Measurements from ENCODE around the gene NOC4L.
A peak's percentile ranks its signal among the peaks of the same experiment; 100 is the strongest.

Gene NOC4L

DNA sequence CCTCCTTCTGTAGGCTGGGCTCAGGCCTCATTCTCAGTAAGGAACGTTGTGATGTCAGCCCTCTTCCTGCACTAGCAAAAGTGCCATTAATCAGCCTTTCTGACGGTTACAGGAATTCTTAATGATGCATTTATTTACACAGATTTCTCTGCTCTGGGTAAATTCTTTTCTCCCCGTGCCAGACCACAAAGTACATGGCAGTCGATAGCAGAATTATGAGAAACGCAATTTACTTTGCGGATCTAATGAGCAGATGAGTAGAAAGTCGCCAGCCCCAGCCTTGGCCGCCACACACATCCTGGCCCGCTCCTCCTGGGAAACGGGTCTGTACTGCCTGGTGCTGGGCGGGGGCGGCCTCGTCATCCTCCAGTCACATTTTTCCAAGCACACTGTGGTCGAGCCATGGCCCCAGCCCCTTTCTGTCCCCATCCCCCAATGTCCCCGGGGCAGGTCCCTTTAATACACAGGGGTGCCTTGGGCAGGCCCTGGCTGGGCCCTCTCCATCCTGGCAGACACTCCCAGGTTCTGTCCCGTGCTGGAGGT, 25.9 kb downstream of the NOC4L start:
- DNase-seq (ENCODE audit: low read depth) = peak; percentile 57

DNA sequence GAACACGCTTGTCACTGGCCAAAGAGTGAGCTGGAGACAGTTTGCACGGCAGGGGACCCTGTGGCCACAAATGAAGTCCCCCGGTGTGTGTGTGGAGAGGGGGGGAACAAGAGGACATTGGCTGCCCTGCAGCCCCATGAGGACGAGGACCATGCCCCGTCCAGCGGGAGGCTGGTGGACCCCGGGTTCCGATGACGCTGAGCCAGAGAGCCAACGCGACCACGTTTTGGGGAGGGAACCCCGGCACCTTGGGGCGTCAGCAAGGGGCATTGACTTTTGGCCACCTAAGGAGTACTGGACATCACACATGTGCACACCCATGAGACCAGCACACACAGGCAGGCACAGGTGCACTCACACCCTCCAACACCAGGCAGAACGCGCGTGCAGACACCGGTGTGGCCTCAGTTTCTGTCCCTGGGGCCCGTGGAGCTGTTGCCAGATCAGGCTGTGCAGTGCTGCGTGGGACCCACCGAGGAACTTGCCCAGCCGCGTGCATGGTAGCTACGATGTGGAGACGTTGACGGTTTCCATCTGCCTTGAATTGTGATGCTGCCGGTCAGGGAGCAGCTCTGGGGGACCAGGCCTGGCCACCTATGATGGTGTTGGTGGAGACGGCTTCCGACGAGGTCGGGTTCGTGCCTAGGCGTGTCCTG, 26.5 kb downstream of the NOC4L start:
- DNase-seq (ENCODE audit: low read depth) = no peak

DNA sequence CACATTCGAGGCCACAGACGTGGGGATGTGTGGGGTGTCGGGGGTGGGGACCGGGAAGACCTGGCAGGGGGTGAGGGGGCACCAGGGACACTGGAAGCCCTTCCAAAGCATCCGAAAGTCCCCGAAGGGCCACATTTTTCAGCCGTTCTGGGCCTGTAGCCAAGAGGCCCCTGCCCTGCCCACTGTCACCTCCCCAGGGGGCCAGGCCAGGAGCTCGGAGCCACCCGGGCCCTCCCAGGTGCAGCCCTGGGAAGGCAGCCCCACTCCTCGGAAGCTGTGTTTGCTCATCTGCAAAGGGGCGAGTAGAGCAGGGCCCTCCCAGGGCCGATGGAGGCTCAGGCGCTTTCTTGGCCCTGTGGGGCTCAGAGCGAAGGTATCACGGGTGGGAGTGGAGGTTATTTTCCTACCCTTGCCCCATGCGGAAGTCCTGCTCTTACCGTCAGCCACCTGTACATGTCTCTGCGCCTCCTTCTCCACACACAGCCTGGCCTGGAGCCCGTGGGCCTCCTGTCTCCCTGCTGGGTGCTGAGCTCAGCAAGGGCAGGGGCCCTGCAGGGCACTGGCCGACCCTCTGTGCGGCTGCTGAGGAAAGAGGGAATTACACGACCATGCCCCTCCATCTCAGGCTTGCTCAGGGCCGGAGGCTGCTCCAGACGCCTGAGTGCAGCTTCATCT, 27.2 kb downstream of the NOC4L start:
- DNase-seq (ENCODE audit: low read depth) = no peak

DNA sequence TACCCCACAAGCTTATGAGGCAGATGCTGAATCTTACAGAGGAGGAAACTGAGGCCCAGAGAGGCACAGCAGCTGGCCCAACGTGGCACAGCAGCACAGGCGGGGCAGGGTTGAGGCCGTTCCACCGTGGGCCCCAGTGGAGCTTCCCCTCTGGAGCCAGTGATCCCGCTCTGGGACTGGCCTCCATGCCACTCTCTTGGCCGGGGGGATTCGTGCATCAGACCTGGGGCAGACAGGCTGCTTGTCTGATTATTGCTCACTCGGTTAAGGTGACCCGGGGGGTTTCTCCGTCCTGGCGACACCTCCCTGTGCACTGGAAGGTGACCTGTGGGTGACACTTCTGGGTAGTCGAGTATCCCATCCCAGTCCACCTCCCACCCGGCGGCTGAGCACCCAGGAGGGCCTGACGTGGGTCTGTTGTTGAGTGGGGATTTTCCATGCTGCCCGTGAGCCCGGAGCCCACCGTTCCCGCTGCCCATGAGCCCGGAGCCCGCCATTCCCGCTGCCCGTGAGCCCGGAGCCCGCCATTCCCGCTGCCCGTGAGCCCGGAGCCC, 27.8 kb downstream of the NOC4L start:
- DNase-seq (ENCODE audit: low read depth) = no peak

DNA sequence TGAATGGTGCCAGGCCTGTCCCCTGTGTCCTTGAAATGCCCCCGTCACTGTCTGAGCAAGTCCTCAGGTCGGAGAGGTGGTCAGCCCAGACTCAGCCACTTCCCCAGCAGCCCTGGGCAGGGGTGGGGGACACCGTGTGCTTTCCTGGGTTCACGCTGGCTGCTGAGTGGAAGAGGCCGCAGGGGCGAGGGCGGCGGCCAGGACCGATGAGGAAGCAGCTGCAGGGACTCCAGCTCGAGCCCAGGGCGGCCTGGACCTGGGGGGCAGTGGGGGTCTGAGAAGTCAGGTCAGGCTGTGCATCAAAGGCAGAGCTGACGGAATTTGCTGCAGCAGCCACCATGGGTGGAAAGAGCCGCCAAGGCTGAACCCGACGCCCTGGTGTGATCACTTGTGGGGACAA, 28.4 kb downstream of the NOC4L start:
- DNase-seq (ENCODE audit: low read depth) = no peak

DNA sequence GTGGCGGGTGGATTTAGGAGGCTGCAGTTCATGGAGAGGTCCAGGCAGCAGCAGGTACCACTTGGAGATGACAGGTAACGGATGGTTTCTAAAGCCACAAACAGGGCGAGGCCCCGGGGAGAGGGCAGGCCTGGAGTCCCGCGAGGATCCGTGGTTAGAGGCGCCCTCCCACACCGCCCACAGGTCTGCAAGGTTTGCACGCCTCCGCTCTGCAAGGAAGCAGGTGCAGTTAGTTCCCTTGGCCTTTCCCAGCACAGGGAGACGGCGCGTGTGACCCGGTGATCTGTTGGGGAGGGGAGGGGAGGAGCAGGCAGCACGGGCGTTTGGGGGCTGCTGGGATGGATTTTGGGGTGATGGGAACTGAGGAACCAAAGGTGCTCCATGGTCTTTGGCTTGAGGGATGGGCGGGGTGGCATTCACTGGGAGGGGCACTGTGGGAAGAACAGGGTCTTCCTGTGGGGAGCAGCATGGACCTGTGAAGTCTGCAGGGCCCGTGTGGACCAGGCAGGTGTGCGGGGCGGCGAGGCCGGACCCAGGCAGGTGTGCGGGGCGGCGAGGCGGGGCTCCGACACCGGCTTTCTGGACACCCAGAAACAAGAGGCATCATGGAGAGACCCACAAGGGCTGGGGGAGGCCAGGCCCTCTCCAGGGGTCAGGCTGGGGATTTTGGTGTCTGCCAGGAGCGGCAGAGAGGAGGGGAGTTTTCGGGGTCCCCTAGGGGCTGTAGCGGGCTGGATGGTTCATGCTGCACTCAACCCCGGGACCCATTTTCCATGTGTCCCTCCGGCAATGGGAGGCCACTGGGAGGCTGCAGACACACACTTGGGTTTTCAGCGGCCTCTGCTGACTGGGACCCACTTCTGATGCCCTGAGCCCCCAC, 29.1 kb downstream of the NOC4L start:
- DNase-seq (ENCODE audit: low read depth) = no peak

DNA sequence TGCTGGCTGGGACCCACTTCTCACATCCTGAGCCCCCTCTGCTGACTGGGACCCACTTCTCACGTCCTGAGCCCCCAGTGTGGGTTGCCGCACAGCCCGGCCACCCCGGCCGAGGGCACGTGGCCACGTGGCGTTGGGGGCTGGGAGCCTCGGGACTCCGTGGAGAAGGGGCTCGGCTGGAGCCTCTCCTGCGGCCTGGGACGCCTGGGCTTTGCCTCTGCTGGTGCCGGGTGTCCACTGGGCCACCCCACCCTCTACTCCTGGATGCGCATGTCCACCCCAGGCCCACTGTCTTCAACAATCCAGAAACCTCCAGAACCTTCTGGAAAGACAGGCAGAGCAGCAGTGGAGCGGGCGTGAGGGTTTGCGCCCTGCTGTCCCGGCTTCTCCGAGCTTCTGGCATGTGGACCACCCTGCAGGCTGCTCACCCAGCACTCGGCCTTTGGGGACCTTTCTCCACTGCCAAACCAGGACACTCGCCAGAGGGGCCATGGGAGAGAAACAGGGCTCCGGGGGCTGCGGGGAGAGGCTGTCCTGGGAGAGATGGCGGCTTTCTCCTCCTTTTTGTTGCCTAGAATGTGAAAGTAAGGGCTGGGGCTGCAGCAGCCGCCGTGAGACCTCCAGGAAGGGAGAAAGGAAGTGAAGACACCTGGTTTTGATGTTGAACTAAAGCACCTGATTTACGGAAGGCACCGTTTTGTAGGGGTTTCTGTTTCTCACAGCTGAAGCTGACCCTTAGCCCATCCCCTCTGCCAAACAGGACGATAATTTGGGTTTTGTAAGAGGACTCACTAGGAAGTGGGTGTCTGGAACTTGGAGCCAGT, 30.0 kb downstream of the NOC4L start:
- no peak for DNase-seq (ENCODE audit: low read depth)

DNA sequence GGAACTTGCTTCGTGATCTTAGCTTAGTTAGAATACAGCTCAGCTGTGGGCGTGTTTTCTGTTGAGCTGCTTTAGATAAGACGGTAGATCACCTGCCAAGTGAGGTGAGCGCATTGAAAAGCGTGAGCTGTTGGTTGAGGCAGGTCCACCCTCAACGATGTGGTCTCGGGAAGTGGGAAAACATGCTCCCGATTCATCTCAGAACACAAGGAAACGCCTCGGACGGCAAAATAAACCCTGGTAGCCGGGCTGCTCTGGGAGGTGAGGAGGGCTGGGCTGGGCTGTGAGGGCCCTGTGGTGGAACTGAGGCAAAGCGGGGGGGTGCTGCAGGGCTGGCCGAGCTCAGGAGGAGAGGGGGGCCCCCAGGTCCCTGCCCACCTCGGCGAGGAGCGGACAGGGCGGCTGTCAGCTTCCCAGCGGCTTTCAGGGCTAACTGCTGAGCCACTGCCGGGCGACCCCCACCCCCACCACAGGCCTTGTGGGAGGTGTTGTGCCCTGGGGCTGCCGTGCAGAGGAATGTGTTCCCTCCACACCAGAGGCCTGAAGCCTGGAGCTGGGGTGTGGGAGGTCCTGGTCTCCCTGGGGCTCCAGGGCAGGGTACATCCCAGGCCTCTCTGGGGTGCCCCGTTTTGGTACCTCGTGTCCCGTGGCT, 30.7 kb downstream of the NOC4L start:
- no peak for DNase-seq (ENCODE audit: low read depth)

DNA sequence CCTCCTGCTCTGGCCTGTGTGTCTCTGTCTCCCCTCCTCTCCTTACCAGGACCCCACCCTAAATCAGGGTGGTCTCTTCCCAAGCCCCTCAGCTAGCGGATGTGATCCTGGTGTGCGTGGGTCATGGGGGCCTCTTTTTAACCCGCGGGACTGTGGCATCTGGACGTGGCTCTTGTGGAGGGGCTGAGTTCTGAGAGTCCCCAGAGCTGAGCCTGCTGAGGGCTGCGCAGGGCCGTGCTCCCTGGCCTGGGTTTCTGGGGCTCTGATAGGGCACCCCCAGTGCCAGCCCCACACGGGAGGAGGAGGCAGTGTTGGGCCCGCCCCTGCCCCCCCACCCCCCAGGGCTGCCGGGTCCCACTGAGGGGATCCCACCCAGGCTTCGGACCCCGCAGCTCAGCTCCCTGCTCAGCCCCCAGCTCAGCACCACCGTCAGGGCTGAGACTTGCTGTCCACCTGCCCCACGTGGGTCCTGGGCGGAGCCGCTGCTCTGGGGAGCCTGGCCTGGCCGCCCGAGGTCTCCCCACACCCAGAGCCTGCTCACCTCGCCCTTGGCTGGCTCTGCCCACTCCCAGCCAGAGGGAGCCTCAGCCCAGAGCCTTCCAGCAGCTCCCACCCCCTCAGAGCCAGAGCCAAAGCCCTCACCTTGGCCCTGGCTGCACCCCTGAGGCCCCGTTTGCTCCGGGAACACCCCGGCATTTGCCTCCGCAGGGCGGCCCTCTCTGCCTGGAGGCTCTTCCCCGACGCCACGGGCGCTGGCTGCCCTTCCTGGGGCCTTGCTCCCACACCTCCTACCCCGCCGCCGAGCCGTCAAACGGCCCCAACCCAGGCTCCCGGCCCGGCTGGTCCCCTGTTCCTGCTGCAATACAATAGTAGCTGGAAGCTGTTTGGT, 31.5 kb downstream of the NOC4L start:
- no peak for DNase-seq (ENCODE audit: low read depth)

DNA sequence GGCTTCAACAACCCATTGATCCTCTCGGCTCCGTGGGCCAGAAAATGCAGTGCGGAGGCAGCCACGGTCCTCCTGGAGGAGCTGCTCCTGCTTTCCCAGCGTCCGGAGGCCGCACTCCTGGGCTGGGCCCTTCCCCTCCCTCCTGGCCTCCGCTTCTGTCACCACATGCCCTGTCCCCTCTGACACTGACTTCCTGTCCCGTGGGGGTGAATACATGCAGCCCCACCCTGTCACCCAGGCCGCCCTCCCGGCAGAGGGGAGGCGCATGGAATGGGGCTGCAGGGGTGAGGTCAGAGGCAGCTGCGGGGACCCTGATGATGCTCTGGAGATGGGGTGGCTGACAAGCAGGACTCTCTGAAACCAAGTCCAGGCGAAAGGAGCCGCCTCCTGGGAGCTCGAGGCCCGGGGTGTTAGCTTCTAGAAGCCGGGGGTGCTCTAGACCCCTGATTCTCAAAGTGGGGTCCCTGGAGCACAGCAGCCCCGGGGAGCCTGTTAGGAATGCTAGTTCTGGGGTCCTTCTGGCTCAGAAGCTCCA, 32.2 kb downstream of the NOC4L start:
- no peak for DNase-seq (ENCODE audit: low read depth)

DNA sequence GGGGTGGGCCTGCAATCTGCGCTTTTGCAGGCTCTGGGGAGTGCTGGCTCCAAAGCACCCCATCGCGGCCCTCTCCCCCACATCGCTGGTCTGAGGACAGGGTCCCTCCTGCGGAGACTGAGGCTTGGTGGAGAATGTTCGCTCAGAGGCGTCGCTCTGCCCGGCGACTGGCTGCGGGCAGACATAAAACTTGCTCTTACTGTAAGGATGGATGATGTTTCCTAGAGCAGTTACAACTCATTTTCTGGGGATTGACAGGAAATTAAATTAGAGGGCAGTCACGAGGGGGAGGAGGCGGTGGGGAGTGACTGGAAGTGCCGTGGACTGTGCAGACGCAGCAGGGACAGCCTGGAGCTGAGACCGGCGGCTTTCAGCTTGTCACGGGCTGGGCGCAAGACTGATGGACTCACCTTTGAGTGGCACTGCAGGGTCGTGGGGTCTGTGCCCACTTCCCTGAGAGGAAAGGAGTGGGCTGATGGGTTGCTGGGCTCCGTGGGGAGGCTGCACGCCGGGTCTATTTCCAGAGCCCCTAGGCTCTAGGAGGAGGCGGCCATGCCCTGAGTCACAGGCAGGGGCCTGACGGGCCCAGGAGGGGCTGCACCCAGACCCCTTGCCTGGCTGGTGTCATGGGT, 32.8 kb downstream of the NOC4L start:
- DNase-seq (ENCODE audit: low read depth) = no peak

DNA sequence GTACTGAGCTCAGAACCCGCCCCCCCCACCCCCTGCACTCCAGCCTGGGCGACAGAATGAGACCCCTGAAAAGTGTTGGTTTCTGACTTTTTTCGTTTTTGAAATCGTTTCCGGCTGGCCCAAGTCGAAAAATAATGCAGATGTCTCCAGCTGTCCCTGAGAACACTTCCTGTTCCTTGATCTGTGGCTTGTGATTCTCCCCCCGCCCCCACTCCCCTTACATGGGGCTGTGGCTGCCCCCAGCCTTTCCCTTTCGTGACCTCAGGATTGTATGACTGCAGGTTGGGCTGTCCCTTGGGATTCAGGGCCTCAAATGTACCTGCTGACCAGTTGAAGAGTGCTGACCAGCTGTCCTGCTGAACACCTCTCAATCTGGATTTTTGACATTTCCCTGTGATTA, 34.1 kb downstream of the NOC4L start:
- no peak for DNase-seq (ENCODE audit: low read depth)

DNA sequence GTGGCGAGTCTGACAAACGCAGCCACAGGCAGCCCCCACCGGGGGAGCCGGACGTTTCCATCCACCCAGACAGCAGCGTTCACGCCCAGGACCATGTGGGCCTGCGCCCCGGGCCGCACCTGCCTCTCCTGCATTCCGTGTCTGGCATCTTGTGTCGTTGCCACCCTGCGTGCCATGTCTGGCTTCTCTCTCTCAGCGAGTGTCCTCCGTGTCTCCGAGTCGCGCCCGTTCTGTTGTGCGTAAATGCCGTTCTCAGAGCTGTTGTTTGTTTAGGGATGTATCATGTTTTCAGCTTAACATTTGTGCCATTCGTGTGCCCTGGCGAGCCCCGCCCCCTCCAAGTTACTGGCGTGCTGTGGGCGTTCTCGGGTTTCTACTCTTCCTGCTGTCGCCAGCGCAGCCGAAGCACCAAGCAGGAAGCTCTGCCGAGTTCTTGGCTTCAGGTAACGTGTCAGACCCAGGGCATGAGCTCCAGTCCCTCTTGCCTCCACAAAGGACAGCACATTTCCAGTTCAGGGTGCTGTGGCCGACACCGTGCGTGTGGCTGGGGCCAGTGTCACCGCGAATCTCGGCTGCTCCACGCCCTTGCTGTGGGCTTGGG, 34.6 kb downstream of the NOC4L start:
- DNase-seq (ENCODE audit: low read depth) = no peak

DNA sequence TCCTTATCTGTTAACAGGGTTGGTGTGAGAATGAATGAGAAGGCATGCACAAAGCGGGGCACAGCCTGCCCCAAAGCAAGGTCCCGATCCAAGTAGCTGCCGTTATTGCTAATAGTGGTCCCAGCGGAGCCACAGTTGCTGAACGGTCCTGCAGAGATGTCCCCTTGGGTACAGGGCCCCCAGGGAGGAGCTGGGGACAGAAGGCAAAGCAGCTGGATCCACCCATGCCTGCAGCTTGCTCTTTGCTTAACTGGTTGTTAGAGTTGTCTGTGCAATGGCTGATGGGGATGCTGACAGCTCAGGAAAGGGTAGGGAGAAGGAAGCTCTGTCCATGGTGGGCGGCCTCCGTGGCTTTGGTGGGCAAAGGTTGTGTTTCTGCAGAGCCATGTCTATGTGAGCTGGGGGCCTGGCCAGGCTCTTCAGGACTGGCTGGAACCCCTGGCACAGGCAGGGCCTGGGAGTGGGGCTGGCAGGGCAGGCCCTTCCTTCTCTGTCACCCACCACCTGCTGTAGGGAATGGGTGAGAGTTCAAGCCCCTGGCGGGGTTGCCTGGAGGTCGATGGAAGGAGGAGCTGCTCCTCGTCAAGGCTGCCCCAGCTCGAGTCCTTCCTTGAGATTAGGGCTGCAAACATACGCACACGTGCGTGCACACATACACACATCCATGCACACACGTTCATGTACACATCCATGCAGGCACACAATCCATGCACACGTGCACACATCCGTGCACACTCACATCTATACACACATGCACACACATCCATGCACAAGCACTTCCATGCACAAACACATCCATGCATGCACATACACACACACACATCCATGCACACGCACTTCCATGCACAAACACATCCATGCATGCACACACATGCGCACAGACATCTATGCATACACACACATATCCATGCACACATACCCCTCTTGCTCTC, 35.4 kb downstream of the NOC4L start:
- DNase-seq (ENCODE audit: low read depth) = no peak

DNA sequence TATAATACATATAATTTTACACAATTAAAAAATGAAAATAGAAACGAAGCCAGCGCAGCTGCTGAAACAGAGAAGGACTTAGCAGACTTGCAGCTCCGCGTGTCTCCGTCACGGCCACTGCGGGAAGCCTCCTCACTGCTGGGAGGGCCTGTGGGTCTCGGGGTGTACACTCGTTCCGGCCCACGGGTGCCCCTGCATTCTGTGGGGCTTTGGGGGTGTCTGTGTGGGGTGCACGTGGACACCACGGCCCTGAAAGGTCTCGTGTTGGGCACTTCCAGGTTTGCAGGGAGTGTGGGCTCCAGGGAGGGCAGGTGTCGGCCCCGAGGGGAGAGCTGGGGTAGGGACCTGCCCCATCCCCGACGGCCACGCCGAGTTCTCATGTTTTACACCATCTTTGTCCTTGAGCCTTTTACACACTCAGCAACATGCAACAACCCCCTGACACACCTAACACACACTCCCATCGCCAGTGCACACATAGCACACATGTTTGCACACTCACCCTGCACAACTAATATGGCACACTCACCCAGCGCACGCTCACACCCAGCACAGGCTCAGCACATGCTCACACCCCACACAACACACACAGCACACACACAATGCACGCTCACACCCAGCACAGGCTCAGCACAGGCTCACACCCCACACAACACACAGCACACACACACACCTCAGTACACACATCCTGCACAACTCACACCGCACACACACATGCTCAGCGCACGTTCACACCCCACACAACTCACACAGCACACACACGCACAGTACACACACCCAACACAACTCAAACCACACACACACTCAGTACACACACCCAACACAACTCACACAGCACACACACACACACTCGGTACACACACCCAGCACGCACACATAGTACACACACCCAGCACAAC, 36.6 kb downstream of the NOC4L start:
- DNase-seq (ENCODE audit: low read depth) = no peak

DNA sequence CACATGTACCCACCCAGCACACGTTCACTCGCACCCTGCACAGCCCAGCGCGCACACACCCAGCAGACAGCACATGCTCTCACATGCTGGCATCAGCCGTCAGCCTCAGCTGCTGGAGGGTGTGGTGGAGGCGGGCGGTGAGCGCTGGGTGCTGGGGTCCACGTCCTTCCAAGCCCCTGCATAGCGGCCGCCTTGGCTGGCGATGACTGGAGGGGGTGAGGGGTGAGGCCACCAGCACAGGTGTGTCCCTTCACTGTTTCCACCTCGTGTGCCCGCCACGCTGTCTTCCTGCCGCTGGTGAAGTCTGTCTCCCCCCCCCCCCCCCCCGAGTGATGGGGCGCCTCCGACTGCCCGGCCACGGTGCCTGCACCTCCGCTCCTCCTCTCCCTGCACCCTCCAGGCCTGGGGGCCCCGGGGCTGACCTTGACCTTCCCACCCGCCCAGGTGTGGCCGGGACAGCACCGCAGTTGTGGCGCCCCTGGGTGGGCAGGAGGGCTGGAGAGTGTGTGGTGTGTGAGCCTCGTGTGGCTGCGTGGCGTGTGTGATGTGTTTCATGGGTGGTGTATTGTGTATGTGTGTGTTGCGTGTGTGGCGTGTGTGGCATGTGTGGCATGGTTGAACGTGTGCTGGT, 37.4 kb downstream of the NOC4L start:
- DNase-seq (ENCODE audit: low read depth) = no peak

Data from fibroblast of gingiva (primary cell).